Dermis microvascular lymphatic vessel endothelial cell (primary cell): Measurements from ENCODE around the gene CRTC3. TPM values are rescaled to one million over a fixed set of nuclear protein-coding genes. Genes with fewer than 3 reads are reported as not detected.

ENCODE experiments used
- DNase-seq, 2 donors: peaks; one replicate each; pipeline versions ENCODE4 v3.0.0 to v3.0.0-alpha.2; 2010; ENCODE audit warnings: low read depth in 2 of 2
- total RNA-seq: library from RNA; depleted of rRNA; stranded (reverse); fragments of >200 nt; gene quantifications from 2 replicates; pipeline ENCODE4 v1.2.1, GENCODE V29; 2014

CRTC3 gene
- total RNA-seq, 1 donor from 2014 or later: 6.8 TPM

GRCh38 chr15:90561344-90562244 lies 31.9 kb downstream of the CRTC3 start:
- no peak for DNase-seq

- no peak for DNase-seq
Observed at GRCh38 chr15:90562669-90563068, 32.9 kb downstream of the CRTC3 start.

- DNase-seq: no peak
Observed at GRCh38 chr15:90563463-90563862, 33.7 kb downstream of the CRTC3 start.

GRCh38 chr15:90564051-90564450 lies 34.3 kb downstream of the CRTC3 start:
- DNase-seq: peak in 1 of 2 donors; percentile 7

GRCh38 chr15:90564590-90564989 lies 34.9 kb downstream of the CRTC3 start:
- no peak for DNase-seq

- DNase-seq: no peak
Observed at GRCh38 chr15:90565866-90566265, 36.1 kb downstream of the CRTC3 start.

GRCh38 chr15:90570643-90571042 lies 40.9 kb downstream of the CRTC3 start:
- no peak for DNase-seq

GRCh38 chr15:90571063-90571541 lies 41.4 kb downstream of the CRTC3 start:
- peak; percentile 9 to 46 for DNase-seq

- no peak for DNase-seq
Observed at GRCh38 chr15:90572893-90573292, 43.2 kb downstream of the CRTC3 start.

- DNase-seq: no peak
Observed at GRCh38 chr15:90576711-90577389, 47.1 kb downstream of the CRTC3 start.

GRCh38 chr15:90579213-90579612 lies 49.5 kb downstream of the CRTC3 start:
- no peak for DNase-seq

- DNase-seq: no peak
Observed at GRCh38 chr15:90580099-90580498, 50.4 kb downstream of the CRTC3 start.

- no peak for DNase-seq
Observed at GRCh38 chr15:90580541-90580940, 50.8 kb downstream of the CRTC3 start.

- DNase-seq: no peak
Observed at GRCh38 chr15:90580946-90581345, 51.2 kb downstream of the CRTC3 start.

- DNase-seq: no peak
Observed at GRCh38 chr15:90581771-90582352, 52.1 kb downstream of the CRTC3 start.

GRCh38 chr15:90582553-90582952 lies 52.8 kb downstream of the CRTC3 start:
- no peak for DNase-seq

- DNase-seq: no peak
Observed at GRCh38 chr15:90583471-90584252, 53.9 kb downstream of the CRTC3 start.

- DNase-seq: no peak
Observed at GRCh38 chr15:90584841-90585240, 55.1 kb downstream of the CRTC3 start.

- peak; percentile 22 to 82 for DNase-seq
Observed at GRCh38 chr15:90585863-90586262, 56.1 kb downstream of the CRTC3 start.

- DNase-seq: no peak
Observed at GRCh38 chr15:90586948-90587347, 57.2 kb downstream of the CRTC3 start.

GRCh38 chr15:90588427-90588826 lies 58.7 kb downstream of the CRTC3 start:
- no peak for DNase-seq
